Left ventricle myocardium inferior (tissue), 1 donor: ENCODE measurements around the gene HOXA4. TPM values are rescaled to one million over a fixed set of nuclear protein-coding genes. Genes with fewer than 3 reads are reported as not detected.
A peak's percentile ranks its signal among the peaks of the same experiment; 100 is the strongest.

Source experiments
- DNase-seq: peaks from one replicate; pipeline ENCODE4 v3.0.0-alpha.2; 2020
- H3K27ac ChIP-seq: fragments of 200-600 bp; replicated peaks from 2 replicates; pipeline ENCODE4 v1.8.0; 2021
- H3K27me3 ChIP-seq: fragments of 200-600 bp; 2 replicates; pipeline ENCODE4 v1.8.0; 2021; ENCODE audit warnings: low read depth
- H3K36me3 ChIP-seq: fragments of 200-600 bp; 2 replicates; pipeline ENCODE4 v1.8.0; 2021
- H3K4me1 ChIP-seq: fragments of 200-600 bp; 2 replicates; pipeline ENCODE4 v1.8.0; 2021
- H3K4me3 ChIP-seq: fragments of 200-600 bp; 2 replicates; pipeline ENCODE4 v1.8.0; 2021; ENCODE audit warnings: mild to moderate bottlenecking, moderate library complexity
- H3K9me3 ChIP-seq: fragments of 200-600 bp; replicated peaks from 2 replicates; pipeline ENCODE4 v1.8.0; 2021
- CTCF ChIP-seq: fragments of 200-600 bp; IDR thresholded peaks from 2 replicates; pipeline ENCODE4 v1.8.0; 2021; ENCODE audit warnings: antibody characterized with exemption, mild to moderate bottlenecking, borderline replicate concordance
- intact Hi-C: fragments of 100-400 bp; cut with micrococcal nuclease; formaldehyde crosslinking; loops from one replicate; pipeline ENCODE4 v1.11.0; 2022
- total RNA-seq: library from RNA; stranded (reverse); fragmentation: NEBNext Ultra II Directional; extraction: Animal tissue kit (Norgen Biotek cat#: 25700); gene quantifications from one replicate; pipeline ENCODE4 v1.2.1, GENCODE V29; 2021
- donor health status: DM: no; HTN: yes; CAD: no; lungs with severe emphysema.

Gene HOXA4
- total RNA-seq, 1 donor from 2014 or later, result not detected

- H3K27me3 ChIP-seq, result peaks cover 100% of the 10 kb centered on the region
- H3K27ac ChIP-seq, result peak within 1 kb of the TSS; percentile 47
- no peak for DNase-seq
- intact Hi-C loops, result no loop called here
- peak within 1 kb of the TSS; percentile 64 for H3K4me3 ChIP-seq
- no peaks in the 10 kb centered on the region for H3K9me3 ChIP-seq
- no peaks in the 10 kb centered on the region for H3K36me3 ChIP-seq
- peak; percentile 53 for TF ChIP-seq CTCF
- peaks cover 49% of the 10 kb centered on the region for H3K4me1 ChIP-seq
Measured at GRCh38 chr7:27143023-27143949, 12.7 kb upstream of the HOXA4 start, which contains the start of gene HOXA5. HOXA5 (minus strand) TSS chr7:27143681; CDS start chr7:27143607, 74 bp downstream.

- Histone ChIP-seq H3K27ac (peak overlapping the region; percentile 47), H3K4me1 (peaks cover 43% of the 10 kb centered on the region), H3K36me3 (no peaks in the 10 kb centered on the region), H3K4me3 (peak overlapping the region; percentile 64), H3K9me3 (no peaks in the 10 kb centered on the region), H3K27me3 (peaks cover 100% of the 10 kb centered on the region)
- TF ChIP-seq CTCF, result no peak
- DNase-seq, result no peak
- intact Hi-C loops, result no loop called here
Measured at GRCh38 chr7:27142580-27143022, 12.0 kb upstream of the HOXA4 start.

- H3K27me3 ChIP-seq, result peaks cover 100% of the 10 kb centered on the region
- peaks cover 37% of the 10 kb centered on the region for H3K4me1 ChIP-seq
- H3K9me3 ChIP-seq, result no peaks in the 10 kb centered on the region
- TF ChIP-seq CTCF, result no peak
- H3K4me3 ChIP-seq, result peak overlapping the region; percentile 64
- no peak overlapping the region for H3K27ac ChIP-seq
- intact Hi-C loops, result no loop called here
- no peak for DNase-seq
- no peaks in the 10 kb centered on the region for H3K36me3 ChIP-seq
Measured at GRCh38 chr7:27141923-27142579, 11.5 kb upstream of the HOXA4 start.

GRCh38 chr7:27141137-27141922 is 10.8 kb upstream of the HOXA4 start:
- Histone ChIP-seq H3K4me1 (peaks cover 37% of the 10 kb centered on the region), H3K27ac (no peak overlapping the region), H3K36me3 (no peaks in the 10 kb centered on the region), H3K27me3 (peaks cover 100% of the 10 kb centered on the region), H3K9me3 (no peaks in the 10 kb centered on the region), H3K4me3 (peak overlapping the region; percentile 64)
- DNase-seq, result no peak
- intact Hi-C loops, result no loop called here
- no peak for TF ChIP-seq CTCF
